ENCODE data around the gene MRPS18A. TPM values are rescaled to one million over a fixed set of nuclear protein-coding genes. Genes with fewer than 3 reads are reported as not detected.

Gene MRPS18A
- total and polyA plus RNA-seq, 2 of the 13 experiments (the other 11 are each of a cell fraction or from before 2014, with no cell fraction given), result 87.8 to 89.1 TPM

- TF ChIP-seq BATF2 (CRISPR knock-in tag; IDR thresholded peaks at IDR 0.05), result no peak
Observed at GRCh38 chr6:43668151-43669028, 19.2 kb downstream of the MRPS18A start (continued).

- BruUV-seq (replicated peaks), result TSS peak; percentile 25
- H3K27ac ChIP-seq (ENCODE audit: extremely low read length, insufficient read depth, low read length), result no peak overlapping the region
- 12% methylated on average over 14 of the region's 16 CpGs for WGBS (ENCODE audit: low lambda C conversion rate)
- ATAC-seq (peak; percentile 64), FAIRE-seq (peak; percentile 89), DNase-seq (ENCODE audit: low spot score) (peak; percentile 76)
- POLR2A ChIA-PET, result interaction anchor here (0.7 to 7.5 kb wide), 5 partner anchors 25 to 411 kb away, joined by 3 to 55 read pairs (median 3); partner anchors contain the start of genes GTPBP2 and MAD2L1BP
- H2AFZ ChIP-seq (ENCODE audit: low read length), result no peak overlapping the region
- H3K9me3 ChIP-seq (ENCODE audit: low read length), result no peaks in the 10 kb centered on the region
- no peak overlapping the region for H3K9ac ChIP-seq (ENCODE audit: insufficient read depth, low read depth, low read length)
- in situ Hi-C loops (cut with HindIII; ENCODE audit: extremely low pct_ligation_motif_present, low pct_unique_long_range_greater_than_20kb) (loop anchor here (5.0 kb wide), 1 partner anchor 410 kb away; no protein-coding TSS in a partner anchor), intact Hi-C loops (cut with micrococcal nuclease; ENCODE audit: unreplicated experiment) (loop anchor here (1.0 to 10.0 kb wide), 7 partner anchors 57 to 412 kb away; no protein-coding TSS in a partner anchor)
- peak overlapping the region; percentile 16 to 63 (median 44) for H3K4me3 ChIP-seq (replicated peaks in 1 of 3; ENCODE audit: insufficient read depth in 1 of 3, low read depth in 2 of 3, low read length in 3 of 3)
- CTCF ChIA-PET (ENCODE audit: low intra/inter-chr PET ratio, low total read pairs), result interaction anchor here (0.7 to 2.3 kb wide), 8 partner anchors 32 to 412 kb away, joined by 3 to 16 read pairs (median 4); no protein-coding TSS in a partner anchor
- peak overlapping the region; percentile 75 for H3K4me2 ChIP-seq (ENCODE audit: low read depth, low read length)
- H3K4me1 ChIP-seq (ENCODE audit: insufficient read depth, low read length), result peaks cover 64% of the 10 kb centered on the region
- no peaks in the 10 kb centered on the region for H3K79me2 ChIP-seq (ENCODE audit: insufficient read depth, low read length)
- H3K36me3 ChIP-seq (replicated peaks in 1 of 2; ENCODE audit: control insufficient read depth in 1 of 2, insufficient read depth in 2 of 2, low read length in 2 of 2), result peaks cover 4 to 10% of the 10 kb centered on the region in 2 experiments; a peak in 3 of 5 replicates
- no peaks in the 10 kb centered on the region for H4K20me1 ChIP-seq (ENCODE audit: insufficient read depth, low read length)
- H3K27me3 ChIP-seq (ENCODE audit: control insufficient read depth in 1 of 2, insufficient read depth in 2 of 2, low read length in 2 of 2), result peaks cover 2 to 27% of the 10 kb centered on the region in 2 experiments; a peak in 4 of 5 replicates
- TF ChIP-seq UBTF (CRISPR knock-in tag; IDR thresholded peaks at IDR 0.05) (peak; percentile 59), ZNF781 (CRISPR knock-in tag; IDR thresholded peaks at IDR 0.05; ENCODE audit: borderline replicate concordance, not compliant biosample characterization) (no peak), HBP1 (CRISPR knock-in tag; IDR thresholded peaks at IDR 0.05; ENCODE audit: low read depth) (peak; percentile 78; the same call in 1 of the 2 replicates), IRX3 (CRISPR knock-in tag; IDR thresholded peaks at IDR 0.05; ENCODE audit: borderline replicate concordance, low read depth) (no peak), SP1 (IDR thresholded peaks at IDR 0.05) (no peak), SP1 (CRISPR knock-in tag; IDR thresholded peaks at IDR 0.05) (peak; percentile 51), FOXM1 (CRISPR knock-in tag; IDR thresholded peaks at IDR 0.05) (no peak), MBD4 (IDR thresholded peaks at IDR 0.05; ENCODE audit: borderline replicate concordance, low read length) (no peak), ATM (IDR thresholded peaks at IDR 0.05; ENCODE audit: borderline replicate concordance) (no peak), KDM5B (CRISPR knock-in tag; IDR thresholded peaks at IDR 0.05; ENCODE audit: borderline replicate concordance) (no peak; the same call in 1 of the 2 replicates), GABPA (IDR thresholded peaks at IDR 0.05; ENCODE audit: low read depth, low read length) (no peak), GABPA (CRISPR knock-in tag; IDR thresholded peaks at IDR 0.05; ENCODE audit: low read depth) (no peak), GFI1 (CRISPR knock-in tag; IDR thresholded peaks at IDR 0.05; ENCODE audit: borderline replicate concordance) (peak; percentile 47; the same call in 1 of the 2 replicates), ZNF337 (CRISPR knock-in tag; IDR thresholded peaks at IDR 0.05; ENCODE audit: borderline replicate concordance, low read depth) (no peak), TBP (CRISPR knock-in tag; IDR thresholded peaks at IDR 0.05) (no peak)
Observed at GRCh38 chr6:43667245-43668150, 20.1 kb downstream of the MRPS18A start.

Data from HepG2 (cell line).